ENCODE measurements around the gene C2orf42. TPM values are rescaled to one million over a fixed set of nuclear protein-coding genes. Genes with fewer than 3 reads are reported as not detected.

The C2orf42 gene
- total and polyA plus RNA-seq, 2 of the 4 experiments (the other 2 are of a cell fraction), result 7.5 to 31.5 TPM

DNA sequence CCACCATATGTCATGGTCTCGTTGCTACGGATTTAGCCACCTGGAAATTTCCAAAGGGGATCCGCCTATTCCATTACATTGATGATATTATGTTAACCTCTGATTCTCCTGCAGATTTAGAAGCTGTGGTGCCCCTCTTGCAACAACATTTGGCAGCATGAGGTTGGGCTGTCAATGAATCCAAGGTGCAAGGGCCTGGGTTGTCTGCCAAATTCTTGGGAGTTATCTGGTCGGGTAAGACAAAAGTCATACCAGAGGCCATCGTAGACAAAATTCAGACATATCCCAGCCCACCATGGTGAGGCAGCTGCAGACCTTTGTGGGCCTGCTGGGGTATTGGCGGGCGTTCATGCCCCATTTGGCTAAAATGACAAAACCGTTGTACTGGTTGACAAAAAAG is 13.6 kb upstream of the C2orf42 start:
- intact Hi-C loops (cut with micrococcal nuclease) (no loop called here), in situ Hi-C loops (cut with MboI; ENCODE audit: low sequenced_read_pairs) (no loop called here), dilution Hi-C loops (cut with HindIII; ENCODE audit: low sequenced_read_pairs, unreplicated experiment) (no loop called here)
- no peaks in the 10 kb centered on the region for H3K27me3 ChIP-seq (ENCODE audit: control insufficient read depth, insufficient read depth, low read length)
- H4K5ac ChIP-seq (ENCODE audit: low read depth, low read length), result no peak overlapping the region
- H2AK9ac ChIP-seq (replicated peaks; ENCODE audit: low read depth, low read length, poor library complexity), result no peak overlapping the region
- no peak overlapping the region for H2AK5ac ChIP-seq (ENCODE audit: low read depth, low read length)
- whole genome bisulfite sequencing, 2 experiments (ENCODE audit: extremely low coverage in 2 of 2, insufficient read length in 1 of 2), result 100% methylated on average over 1 of the region's 8 CpGs; no CpG with 5 or more reads in 1 of the 2 experiments
- no peak overlapping the region for H3K4me2 ChIP-seq (ENCODE audit: low read depth, low read length)
- H4K20me1 ChIP-seq (ENCODE audit: insufficient read depth, low read length), result no peaks in the 10 kb centered on the region
- H3K9ac ChIP-seq (ENCODE audit: low read depth, low read length), result no peak overlapping the region
- no peaks in the 10 kb centered on the region for H3K4me1 ChIP-seq (ENCODE audit: control insufficient read depth, insufficient read depth, low read length)
- H3K23ac ChIP-seq (ENCODE audit: low read depth, low read length), result no peak overlapping the region
- DNase-seq, result no peak
- H3K4ac ChIP-seq (ENCODE audit: low read depth, low read length), result no peak overlapping the region
- no peaks in the 10 kb centered on the region; a peak in 1 of 4 replicates for H3K79me1 ChIP-seq (ENCODE audit: low read depth in 1 of 2, low read length in 2 of 2)
- H3K27ac ChIP-seq (ENCODE audit: insufficient read depth, low read length), result no peak overlapping the region
- TF ChIP-seq MXI1 (IDR thresholded peaks at IDR 0.05; ENCODE audit: borderline replicate concordance, low read depth, low read length) (no peak), SMC3 (IDR thresholded peaks at IDR 0.05; ENCODE audit: low read depth, low read length) (no peak), NFE2L2 (IDR thresholded peaks at IDR 0.05; ENCODE audit: low read depth, low read length) (no peak), CHD1 (IDR thresholded peaks at IDR 0.05; ENCODE audit: low read depth, low read length) (no peak), RAD21 (IDR thresholded peaks at IDR 0.05; ENCODE audit: low read length) (no peak), RCOR1 (IDR thresholded peaks at IDR 0.05; ENCODE audit: insufficient replicate concordance, low read length) (no peak), MAFK (IDR thresholded peaks at IDR 0.05; ENCODE audit: low read depth, low read length) (no peak), RFX5 (IDR thresholded peaks at IDR 0.05; ENCODE audit: low read depth, low read length) (no peak), BHLHE40 (IDR thresholded peaks at IDR 0.05; ENCODE audit: low read depth, low read length) (no peak), POLR2A (IDR thresholded peaks at IDR 0.05; ENCODE audit: low read depth, low read length) (no peak), CEBPB (IDR thresholded peaks at IDR 0.05; ENCODE audit: low read depth, low read length) (no peak), FOS (IDR thresholded peaks at IDR 0.05; ENCODE audit: low read depth, low read length) (no peak), MAZ (IDR thresholded peaks at IDR 0.05; ENCODE audit: borderline replicate concordance, low read depth, low read length) (no peak)
- TF ChIP-seq, protein P1, sequence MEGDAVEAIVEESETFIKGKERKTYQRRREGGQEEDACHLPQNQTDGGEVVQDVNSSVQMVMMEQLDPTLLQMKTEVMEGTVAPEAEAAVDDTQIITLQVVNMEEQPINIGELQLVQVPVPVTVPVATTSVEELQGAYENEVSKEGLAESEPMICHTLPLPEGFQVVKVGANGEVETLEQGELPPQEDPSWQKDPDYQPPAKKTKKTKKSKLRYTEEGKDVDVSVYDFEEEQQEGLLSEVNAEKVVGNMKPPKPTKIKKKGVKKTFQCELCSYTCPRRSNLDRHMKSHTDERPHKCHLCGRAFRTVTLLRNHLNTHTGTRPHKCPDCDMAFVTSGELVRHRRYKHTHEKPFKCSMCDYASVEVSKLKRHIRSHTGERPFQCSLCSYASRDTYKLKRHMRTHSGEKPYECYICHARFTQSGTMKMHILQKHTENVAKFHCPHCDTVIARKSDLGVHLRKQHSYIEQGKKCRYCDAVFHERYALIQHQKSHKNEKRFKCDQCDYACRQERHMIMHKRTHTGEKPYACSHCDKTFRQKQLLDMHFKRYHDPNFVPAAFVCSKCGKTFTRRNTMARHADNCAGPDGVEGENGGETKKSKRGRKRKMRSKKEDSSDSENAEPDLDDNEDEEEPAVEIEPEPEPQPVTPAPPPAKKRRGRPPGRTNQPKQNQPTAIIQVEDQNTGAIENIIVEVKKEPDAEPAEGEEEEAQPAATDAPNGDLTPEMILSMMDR (conservative IDR thresholded peaks at IDR 0.05; ENCODE audit: low read depth, low read length), result no peak
- TF ChIP-seq, protein P2, sequence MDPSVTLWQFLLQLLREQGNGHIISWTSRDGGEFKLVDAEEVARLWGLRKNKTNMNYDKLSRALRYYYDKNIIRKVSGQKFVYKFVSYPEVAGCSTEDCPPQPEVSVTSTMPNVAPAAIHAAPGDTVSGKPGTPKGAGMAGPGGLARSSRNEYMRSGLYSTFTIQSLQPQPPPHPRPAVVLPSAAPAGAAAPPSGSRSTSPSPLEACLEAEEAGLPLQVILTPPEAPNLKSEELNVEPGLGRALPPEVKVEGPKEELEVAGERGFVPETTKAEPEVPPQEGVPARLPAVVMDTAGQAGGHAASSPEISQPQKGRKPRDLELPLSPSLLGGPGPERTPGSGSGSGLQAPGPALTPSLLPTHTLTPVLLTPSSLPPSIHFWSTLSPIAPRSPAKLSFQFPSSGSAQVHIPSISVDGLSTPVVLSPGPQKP (IDR thresholded peaks at IDR 0.05; ENCODE audit: borderline replicate concordance, low read depth, low read length), result no peak
- TF ChIP-seq, protein P3, sequence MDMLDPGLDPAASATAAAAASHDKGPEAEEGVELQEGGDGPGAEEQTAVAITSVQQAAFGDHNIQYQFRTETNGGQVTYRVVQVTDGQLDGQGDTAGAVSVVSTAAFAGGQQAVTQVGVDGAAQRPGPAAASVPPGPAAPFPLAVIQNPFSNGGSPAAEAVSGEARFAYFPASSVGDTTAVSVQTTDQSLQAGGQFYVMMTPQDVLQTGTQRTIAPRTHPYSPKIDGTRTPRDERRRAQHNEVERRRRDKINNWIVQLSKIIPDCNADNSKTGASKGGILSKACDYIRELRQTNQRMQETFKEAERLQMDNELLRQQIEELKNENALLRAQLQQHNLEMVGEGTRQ (IDR thresholded peaks at IDR 0.05; ENCODE audit: low read depth, low read length), result no peak
- H2BK120ac ChIP-seq (ENCODE audit: low read depth, low read length), result no peak overlapping the region
- no peak for ATAC-seq (ENCODE audit: low read depth)
- no peak overlapping the region for H2BK15ac ChIP-seq (ENCODE audit: low read depth, low read length)
- ChIA-PET POLR2A (ENCODE audit: unreplicated experiment) (no interaction called here), CTCF (no interaction called here)
- H2BK20ac ChIP-seq (ENCODE audit: low read depth, low read length), result no peak overlapping the region
- H3K4me3 ChIP-seq (ENCODE audit: insufficient read depth, low read depth, low read length), result no peak overlapping the region
- H4K91ac ChIP-seq (ENCODE audit: insufficient read depth, low read depth, low read length), result no peak overlapping the region
- no peak overlapping the region for H3K18ac ChIP-seq (ENCODE audit: low read depth, low read length)
- no peaks in the 10 kb centered on the region for H3K9me3 ChIP-seq (ENCODE audit: control insufficient read depth, insufficient read depth, low read length)
- H3K14ac ChIP-seq (replicated peaks; ENCODE audit: low read depth, low read length), result no peak overlapping the region
- H3K9me1 ChIP-seq (ENCODE audit: insufficient read depth, low read length), result peaks cover 2% of the 10 kb centered on the region
- H3K56ac ChIP-seq (ENCODE audit: extremely low read depth, insufficient read depth, low read length), result no peak overlapping the region
- H2BK5ac ChIP-seq (ENCODE audit: low read depth, low read length, poor library complexity, severe bottlenecking), result no peak overlapping the region
- no peak overlapping the region for H4K8ac ChIP-seq (ENCODE audit: low read depth in 2 of 2, low read length in 2 of 2)
- H2AFZ ChIP-seq (replicated peaks; ENCODE audit: low read length, poor library complexity), result no peak overlapping the region
- peaks cover 5% of the 10 kb centered on the region for H3K36me3 ChIP-seq (ENCODE audit: control insufficient read depth, insufficient read depth, low read length)
- BruUV-seq (replicated peaks), result no TSS peak
